GM23338 (cell line): Measurements from ENCODE around the gene SP2. TPM values are rescaled to one million over a fixed set of nuclear protein-coding genes. Genes with fewer than 3 reads are reported as not detected.

Experiments used
- ATAC-seq: fragments of 200-7000 bp; cut with Tn5 transposase; 3 replicates; pipeline ENCODE4 v1.9.1; 2020
- DNase-seq: peaks from one replicate; pipeline ENCODE4 v3.0.0-alpha.2; 2015; ENCODE audit warnings: low spot score
- H2AFZ ChIP-seq: fragments of 200-600 bp; sonication (generic); 2 replicates; pipeline ENCODE4 v1.8.0; 2016; ENCODE audit warnings: antibody characterized with exemption, mild to moderate bottlenecking, moderate library complexity
- H3F3A ChIP-seq: fragments of 200-600 bp; sonication (generic); replicated peaks from 2 replicates; pipeline ENCODE4 v1.8.0; 2017; ENCODE audit warnings: antibody characterized with exemption, mixed run types, low read depth
- H3K27ac ChIP-seq: fragments of 200-600 bp; sonication (generic); 2 replicates; pipeline ENCODE4 v1.6.1; 2016; ENCODE audit warnings: low read depth
- H3K27me3 ChIP-seq: fragments of 200-600 bp; sonication (generic); 2 replicates; pipeline ENCODE4 v1.8.0; 2016; ENCODE audit warnings: mild to moderate bottlenecking, mixed run types, moderate library complexity; ENCODE audit not compliant: insufficient read depth
- H3K36me3 ChIP-seq: fragments of 200-600 bp; sonication (generic); 2 replicates; pipeline ENCODE4 v1.8.0; 2016; ENCODE audit warnings: mild to moderate bottlenecking; ENCODE audit not compliant: insufficient read depth
- H3K4me1 ChIP-seq: fragments of 200-600 bp; sonication (generic); 2 replicates; pipeline ENCODE4 v1.8.0; 2016; ENCODE audit warnings: mild to moderate bottlenecking, moderate library complexity; ENCODE audit not compliant: insufficient read depth
- H3K4me2 ChIP-seq: fragments of 200-600 bp; sonication (generic); 2 replicates; pipeline ENCODE4 v1.7.1; 2017; ENCODE audit warnings: mixed run types
- H3K4me3 ChIP-seq: fragments of 200-600 bp; sonication (generic); 2 replicates; pipeline ENCODE4 v1.6.1; 2016; ENCODE audit warnings: mixed run types
- H3K79me2 ChIP-seq: fragments of 200-600 bp; sonication (generic); replicated peaks from 2 replicates; pipeline ENCODE4 v1.8.0; 2017; ENCODE audit warnings: mild to moderate bottlenecking; ENCODE audit not compliant: insufficient read depth
- H3K9me2 ChIP-seq: fragments of 200-600 bp; sonication (generic); 2 replicates; pipeline ENCODE4 v1.8.0; 2017; ENCODE audit not compliant: insufficient read depth
- H4K20me1 ChIP-seq: fragments of 200-600 bp; sonication (generic); replicated peaks from 2 replicates; pipeline ENCODE4 v1.8.0; 2017; ENCODE audit warnings: mild to moderate bottlenecking; ENCODE audit not compliant: insufficient read depth
- H3K27ac Mint-ChIP-seq: 2 replicates; pipeline ENCODE4 v1.8.0; 2020; ENCODE audit warnings: inconsistent platforms, mild to moderate bottlenecking, moderate library complexity, mixed read lengths
- H3K27me3 Mint-ChIP-seq: 3 replicates; pipeline ENCODE4 v1.8.0; 2022; ENCODE audit warnings: low read depth, mild to moderate bottlenecking, moderate library complexity, mixed read lengths, inconsistent platforms; ENCODE audit not compliant: insufficient read depth, poor library complexity
- H3K36me3 Mint-ChIP-seq: 3 replicates; pipeline ENCODE4 v1.8.0; 2021; ENCODE audit warnings: low read depth, mild to moderate bottlenecking, inconsistent platforms, moderate library complexity, mixed read lengths
- H3K4me1 Mint-ChIP-seq: 3 replicates; pipeline ENCODE4 v1.8.0; 2020; ENCODE audit warnings: mild to moderate bottlenecking, inconsistent platforms, mixed read lengths
- H3K4me3 Mint-ChIP-seq: 3 replicates; pipeline ENCODE4 v1.8.0; 2021; ENCODE audit warnings: moderate library complexity, mild to moderate bottlenecking, inconsistent platforms, mixed read lengths
- H3K9me3 Mint-ChIP-seq: 3 replicates; pipeline ENCODE4 v1.8.0; 2020; ENCODE audit warnings: moderate library complexity, mild to moderate bottlenecking, inconsistent platforms, mixed read lengths
- JUNB ChIP-seq: IDR thresholded peaks from one replicate; pipeline ENCODE4 v1.6.1; 2016; ENCODE audit warnings: antibody characterized with exemption; ENCODE audit not compliant: unreplicated experiment
- NANOG ChIP-seq: IDR thresholded peaks from 2 replicates; pipeline ENCODE4 v1.6.1; 2016; ENCODE audit warnings: antibody characterized with exemption, borderline replicate concordance
- REST ChIP-seq: IDR thresholded peaks from one replicate; pipeline ENCODE4 v1.6.1; 2018; ENCODE audit warnings: antibody characterized with exemption; ENCODE audit not compliant: unreplicated experiment
- STAT1 ChIP-seq: IDR thresholded peaks from one replicate; pipeline ENCODE4 v1.6.1; 2016; ENCODE audit warnings: antibody characterized with exemption; ENCODE audit not compliant: unreplicated experiment
- ZNF114 ChIP-seq: fragments of 250-450 bp; sonication (Bioruptor Pico); IDR thresholded peaks from 2 replicates; pipeline ENCODE4 v1.5.0; 2020; ENCODE audit warnings: mild to moderate bottlenecking, moderate library complexity
- ZNF331 ChIP-seq: fragments of 250-450 bp; sonication (Bioruptor Pico); IDR thresholded peaks from 2 replicates; pipeline ENCODE4 v1.5.0; 2020; ENCODE audit warnings: low read depth, mild to moderate bottlenecking, moderate library complexity
- polyA plus RNA-seq: library from polyadenylated mRNA; unstranded; fragments of >200 nt; fragmentation: Nextera tagmentation; extraction: Ambion mirVana; gene quantifications from 2 replicates; pipeline ENCODE4 v1.2.1, GENCODE V29; 2016
- total RNA-seq: library from RNA; depleted of rRNA; stranded (reverse); fragments of >200 nt; shearing (Covaris generic); gene quantifications from 2 replicates; pipeline ENCODE4 v1.2.3, GENCODE V29; 2014
- TF ChIP-seq, protein P1 (sequence below), 2 experiments: fragments of 200-600 bp in 1 of 2; sonication (generic) in 1 of 2; conservative IDR thresholded peaks; 2 replicates each; pipeline versions ENCODE4 v1.5.1 to v1.6.1; 2016 to 2017; ENCODE audit warnings: antibody characterized with exemption in 2 of 2, low read depth in 2 of 2, mild to moderate bottlenecking in 2 of 2, moderate library complexity in 1 of 2

Gene SP2
- total and polyA plus RNA-seq, 2 experiments from 2014 or later, result 6.0 to 12.9 TPM

GRCh38 chr17:47901423-47901822, 5.4 kb downstream of the SP2 start:
- Histone ChIP-seq H3K4me2 (peak overlapping the region; percentile 68), H2AFZ (no peak overlapping the region), H3K4me1 (peaks cover 42% of the 10 kb centered on the region), H3K36me3 (no peaks in the 10 kb centered on the region), H3K27ac (peak overlapping the region; percentile 55; the same call in 1 of the 2 replicates), H3K4me3 (peak overlapping the region; percentile 33), H3K27me3 (no peaks in the 10 kb centered on the region), H3F3A (no peaks in the 10 kb centered on the region; the same call in 1 of the 2 replicates), H4K20me1 (no peaks in the 10 kb centered on the region), H3K79me2 (peaks cover 34% of the 10 kb centered on the region), H3K9me2 (no peaks in the 10 kb centered on the region)
- ATAC-seq (peak; percentile 15), DNase-seq (no peak)
- Mint-ChIP-seq H3K27me3 (peaks cover 11% of the 10 kb centered on the region), H3K4me1 (peaks cover 53% of the 10 kb centered on the region), H3K9me3 (no peaks in the 10 kb centered on the region; the same call in 2 of the 3 replicates), H3K4me3 (peak overlapping the region; percentile 45), H3K36me3 (peaks cover 12% of the 10 kb centered on the region), H3K27ac (no peak overlapping the region)
- TF ChIP-seq, protein P1, sequence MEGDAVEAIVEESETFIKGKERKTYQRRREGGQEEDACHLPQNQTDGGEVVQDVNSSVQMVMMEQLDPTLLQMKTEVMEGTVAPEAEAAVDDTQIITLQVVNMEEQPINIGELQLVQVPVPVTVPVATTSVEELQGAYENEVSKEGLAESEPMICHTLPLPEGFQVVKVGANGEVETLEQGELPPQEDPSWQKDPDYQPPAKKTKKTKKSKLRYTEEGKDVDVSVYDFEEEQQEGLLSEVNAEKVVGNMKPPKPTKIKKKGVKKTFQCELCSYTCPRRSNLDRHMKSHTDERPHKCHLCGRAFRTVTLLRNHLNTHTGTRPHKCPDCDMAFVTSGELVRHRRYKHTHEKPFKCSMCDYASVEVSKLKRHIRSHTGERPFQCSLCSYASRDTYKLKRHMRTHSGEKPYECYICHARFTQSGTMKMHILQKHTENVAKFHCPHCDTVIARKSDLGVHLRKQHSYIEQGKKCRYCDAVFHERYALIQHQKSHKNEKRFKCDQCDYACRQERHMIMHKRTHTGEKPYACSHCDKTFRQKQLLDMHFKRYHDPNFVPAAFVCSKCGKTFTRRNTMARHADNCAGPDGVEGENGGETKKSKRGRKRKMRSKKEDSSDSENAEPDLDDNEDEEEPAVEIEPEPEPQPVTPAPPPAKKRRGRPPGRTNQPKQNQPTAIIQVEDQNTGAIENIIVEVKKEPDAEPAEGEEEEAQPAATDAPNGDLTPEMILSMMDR (conservative IDR thresholded peaks at IDR 0.05; ENCODE audit: low read depth in 2 of 2), result no peak
- TF ChIP-seq NANOG, result peak; percentile 60; the same call in 1 of the 2 replicates
- TF ChIP-seq REST, result no peak

DNA sequence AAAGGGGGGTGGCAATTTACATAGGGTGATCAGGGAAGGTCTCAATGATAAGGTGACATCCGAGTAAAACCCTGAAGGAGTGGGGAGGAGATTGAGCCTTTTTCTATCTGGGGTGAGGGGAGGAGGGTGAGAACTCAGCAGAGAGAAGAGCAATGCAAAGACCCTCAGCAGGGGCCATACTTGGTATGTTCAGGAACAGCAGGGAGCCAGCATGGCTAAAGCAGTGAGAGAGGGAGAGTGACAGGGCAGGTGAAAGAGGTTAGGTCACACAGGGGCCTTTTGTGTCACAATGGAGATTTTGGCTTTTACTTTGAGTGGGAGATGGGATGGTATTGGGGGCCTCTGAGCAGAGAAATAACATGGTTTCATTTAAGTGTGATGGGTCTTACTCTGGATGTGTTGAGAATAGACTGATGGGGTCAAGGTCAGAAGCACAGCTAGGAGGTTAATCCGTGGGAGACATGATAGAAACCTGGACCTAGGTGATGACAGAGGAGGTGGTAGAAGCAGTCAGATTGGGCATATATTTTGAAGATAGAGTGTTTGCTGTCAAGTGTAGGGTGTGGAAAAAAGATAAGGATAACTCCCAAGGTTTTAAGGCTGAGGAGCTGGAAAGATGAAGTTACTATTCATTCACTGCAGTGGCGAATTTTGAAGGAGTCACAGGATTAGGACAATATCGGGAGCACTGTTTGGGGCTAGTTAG, 6.2 kb downstream of the SP2 start:
- no peak overlapping the region for H2AFZ ChIP-seq
- ATAC-seq (peak; percentile 88), DNase-seq (peak; percentile 86)
- no peaks in the 10 kb centered on the region for H3K27me3 ChIP-seq
- Mint-ChIP-seq H3K36me3 (peaks cover 12% of the 10 kb centered on the region), H3K4me3 (peak overlapping the region; percentile 45), H3K27ac (peak overlapping the region; percentile 11; the same call in 1 of the 2 replicates), H3K27me3 (peaks cover 4% of the 10 kb centered on the region), H3K4me1 (peaks cover 50% of the 10 kb centered on the region), H3K9me3 (no peaks in the 10 kb centered on the region; the same call in 2 of the 3 replicates)
- TF ChIP-seq, protein P1 (conservative IDR thresholded peaks at IDR 0.05; ENCODE audit: low read depth in 2 of 2), result no peak
- no peak for TF ChIP-seq ZNF114 (CRISPR knock-in tag)
- no peak for TF ChIP-seq STAT1
- TF ChIP-seq JUNB, result no peak
- TF ChIP-seq ZNF331 (CRISPR knock-in tag), result no peak
- TF ChIP-seq NANOG, result no peak
- no peaks in the 10 kb centered on the region; the same call in 1 of the 2 replicates for H3F3A ChIP-seq
- no peaks in the 10 kb centered on the region for H3K36me3 ChIP-seq
- H3K27ac ChIP-seq, result peak overlapping the region; percentile 55; the same call in 1 of the 2 replicates
- H3K4me2 ChIP-seq, result peak overlapping the region; percentile 68
- peak overlapping the region; percentile 33 for H3K4me3 ChIP-seq
- H3K9me2 ChIP-seq, result no peaks in the 10 kb centered on the region
- peaks cover 27% of the 10 kb centered on the region for H3K79me2 ChIP-seq
- peaks cover 37% of the 10 kb centered on the region for H3K4me1 ChIP-seq
- no peaks in the 10 kb centered on the region; the same call in 1 of the 2 replicates for H4K20me1 ChIP-seq
